ENCODE measurements around the gene AP2A2.
A peak's percentile ranks its signal among the peaks of the same experiment; 100 is the strongest.

The AP2A2 gene

DNA sequence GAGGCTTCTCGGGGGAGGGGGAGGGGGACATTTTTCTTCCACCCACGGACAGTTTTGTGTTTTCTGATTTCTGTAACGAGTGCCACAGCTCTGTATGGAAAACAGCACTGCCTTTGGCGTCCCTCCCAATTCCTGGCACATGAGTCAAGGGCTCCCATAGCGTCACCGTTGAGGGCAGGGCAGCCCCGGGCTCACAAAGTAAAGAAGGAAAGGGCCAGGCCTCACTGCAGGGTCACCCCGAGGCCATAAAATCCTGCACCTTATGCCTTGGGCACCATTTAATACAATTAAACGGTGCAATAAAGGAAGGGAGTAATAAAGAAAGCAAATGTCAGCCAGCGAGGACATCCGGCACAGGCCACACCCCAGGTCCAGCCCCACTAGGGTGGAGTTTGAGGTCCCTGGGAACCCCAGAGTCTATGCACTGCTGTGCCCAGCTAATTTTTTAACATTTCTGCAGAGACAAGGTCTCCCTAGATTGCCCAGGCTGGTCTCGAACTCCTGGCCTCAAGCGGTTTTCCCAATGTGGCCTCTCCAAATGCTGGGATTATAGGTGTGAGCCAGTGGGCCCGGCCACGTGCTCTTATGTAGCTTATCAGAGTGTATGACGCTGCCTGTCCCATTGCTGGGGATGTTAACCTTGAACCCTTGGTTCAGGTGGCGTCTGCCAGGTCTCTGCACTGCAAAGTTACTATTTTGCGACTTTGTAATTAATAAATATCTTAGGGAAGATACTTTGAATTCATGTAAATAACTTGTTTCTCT is 135.4 kb downstream of the AP2A2 start:
- peak; percentile 65 for DNase-seq
